ENCODE measurements around the gene CDYL. TPM values are rescaled to one million over a fixed set of nuclear protein-coding genes. Genes with fewer than 3 reads are reported as not detected.

CDYL gene
- total RNA-seq, 1 experiment from 2014 or later: 38.4 TPM

GRCh38 chr6:4773181-4773580 lies 3.0 kb upstream of the CDYL start:
- no peak overlapping the region for H2AFZ ChIP-seq (ENCODE audit: low read length)
- H3K4me3 ChIP-seq (ENCODE audit: low read length): no peak overlapping the region
- DNase-seq: no peak
- H3K9ac ChIP-seq (ENCODE audit: low read length): no peak overlapping the region
- H3K27ac ChIP-seq (ENCODE audit: low read length): no peak overlapping the region
- no peaks in the 10 kb centered on the region for H3K9me2 ChIP-seq (replicated peaks; ENCODE audit: low read length)
- H3K27me3 ChIP-seq (ENCODE audit: low read length): no peaks in the 10 kb centered on the region
- no peak overlapping the region for H3K4me2 ChIP-seq (ENCODE audit: low read length)
- BruUV-seq (replicated peaks): no TSS peak
- no peaks in the 10 kb centered on the region for H3F3A ChIP-seq (ENCODE audit: low read length, unreplicated experiment)
- peaks cover 12% of the 10 kb centered on the region for H3K79me2 ChIP-seq (ENCODE audit: low read length)
- no peaks in the 10 kb centered on the region for H3K4me1 ChIP-seq (ENCODE audit: insufficient read depth, low read length)
- TF ChIP-seq CTCF (conservative IDR thresholded peaks at IDR 0.05; ENCODE audit: low read depth, low read length) (no peak), EZH2phosphoT487 (IDR thresholded peaks at IDR 0.05; ENCODE audit: borderline replicate concordance, low read length) (no peak), EZH2 (IDR thresholded peaks at IDR 0.05; ENCODE audit: low read length, unreplicated experiment) (no peak)
- H4K20me1 ChIP-seq (ENCODE audit: low read length): peaks cover 8% of the 10 kb centered on the region; the same call in 1 of the 2 replicates
- peaks cover 3% of the 10 kb centered on the region; the same call in 1 of the 2 replicates for H3K36me3 ChIP-seq (ENCODE audit: low read depth, low read length)
- intact Hi-C loops (cut with micrococcal nuclease): loop anchor here (10.0 kb wide), 2 partner anchors 418 to 458 kb away; no protein-coding TSS in a partner anchor
- peaks cover 4% of the 10 kb centered on the region for H3K9me3 ChIP-seq (ENCODE audit: low read length)
- no peak for ATAC-seq
- POLR2A ChIA-PET (ENCODE audit: unreplicated experiment): no interaction called here
- CTCF ChIA-PET: no interaction called here

- H3K27me3 ChIP-seq (ENCODE audit: low read length): no peaks in the 10 kb centered on the region
- no peak overlapping the region for H2AFZ ChIP-seq (ENCODE audit: low read length)
Observed at GRCh38 chr6:4774296-4774695, 1.9 kb upstream of the CDYL start.

More at GRCh38 chr6:4774296-4774695, 1.9 kb upstream of the CDYL start:
- DNase-seq (no peak), ATAC-seq (no peak)
- no peaks in the 10 kb centered on the region for H3F3A ChIP-seq (ENCODE audit: low read length, unreplicated experiment)
- CTCF ChIA-PET: no interaction called here
- TF ChIP-seq CTCF (conservative IDR thresholded peaks at IDR 0.05; ENCODE audit: low read depth, low read length): no peak
- TF ChIP-seq EZH2 (IDR thresholded peaks at IDR 0.05; ENCODE audit: low read length, unreplicated experiment): no peak
- no peak for TF ChIP-seq EZH2phosphoT487 (IDR thresholded peaks at IDR 0.05; ENCODE audit: borderline replicate concordance, low read length)
- H3K4me3 ChIP-seq (ENCODE audit: low read length): no peak overlapping the region
- BruUV-seq (replicated peaks): no TSS peak
- peaks cover 8% of the 10 kb centered on the region for H3K9me3 ChIP-seq (ENCODE audit: low read length)
- H3K4me2 ChIP-seq (ENCODE audit: low read length): no peak overlapping the region
- no peaks in the 10 kb centered on the region for H3K9me2 ChIP-seq (replicated peaks; ENCODE audit: low read length)
- peaks cover 23% of the 10 kb centered on the region for H3K79me2 ChIP-seq (ENCODE audit: low read length)
- H3K27ac ChIP-seq (ENCODE audit: low read length): no peak overlapping the region
- H3K9ac ChIP-seq (ENCODE audit: low read length): no peak overlapping the region
- peaks cover 15% of the 10 kb centered on the region; the same call in 1 of the 2 replicates for H4K20me1 ChIP-seq (ENCODE audit: low read length)
- intact Hi-C loops (cut with micrococcal nuclease): loop anchor here (10.0 kb wide), 2 partner anchors 419 to 459 kb away; no protein-coding TSS in a partner anchor
- POLR2A ChIA-PET (ENCODE audit: unreplicated experiment): no interaction called here
- H3K4me1 ChIP-seq (ENCODE audit: insufficient read depth, low read length): no peaks in the 10 kb centered on the region
- H3K36me3 ChIP-seq (ENCODE audit: low read depth, low read length): peaks cover 10% of the 10 kb centered on the region; the same call in 1 of the 2 replicates

Data from PC-3 (cell line).